Aorta (tissue), 5 donors: Measurements from ENCODE around the gene AUH. TPM values are rescaled to one million over a fixed set of nuclear protein-coding genes. Genes with fewer than 3 reads are reported as not detected.

Source experiments
- ATAC-seq: fragments of 200-7000 bp; cut with Tn5 transposase; one replicate; pipeline ENCODE4 v1.9.1; 2022; ENCODE audit warnings: moderate library complexity; ENCODE audit not compliant: low FRiP score
- DNase-seq, 2 donors: peaks; one replicate each; pipeline ENCODE4 v3.0.0-alpha.2; 2020
- H3K27ac ChIP-seq, 2 donors: one replicate each; pipeline ENCODE4 v1.5.1; 2013; ENCODE audit warnings: low read length in 2 of 2, mild to moderate bottlenecking in 2 of 2, moderate library complexity in 2 of 2, control low read depth in 1 of 2, inconsistent platforms in 1 of 2, low read depth in 1 of 2
- H3K27me3 ChIP-seq, 2 donors: one replicate each; pipeline ENCODE4 v1.6.1; 2013; ENCODE audit warnings: control low read depth in 1 of 2, low read length in 1 of 2, mild to moderate bottlenecking in 1 of 2, moderate library complexity in 1 of 2; ENCODE audit not compliant: insufficient read depth in 2 of 2, control insufficient read depth in 1 of 2
- H3K36me3 ChIP-seq, 2 donors: one replicate each; pipeline ENCODE4 v1.6.1; 2013; ENCODE audit warnings: control low read depth in 1 of 2, low read length in 1 of 2, mild to moderate bottlenecking in 1 of 2; ENCODE audit not compliant: insufficient read depth in 2 of 2, control insufficient read depth in 1 of 2
- H3K4me1 ChIP-seq, 2 donors: one replicate each; pipeline ENCODE4 v1.6.1; 2013; ENCODE audit warnings: low read length in 2 of 2, control low read depth in 1 of 2, mild to moderate bottlenecking in 1 of 2, moderate library complexity in 1 of 2; ENCODE audit not compliant: insufficient read depth in 2 of 2, control insufficient read depth in 1 of 2
- H3K4me3 ChIP-seq, 2 donors: one replicate each; pipeline ENCODE4 v1.5.1; 2013; ENCODE audit warnings: low read length in 2 of 2, control low read depth in 1 of 2, mild to moderate bottlenecking in 1 of 2
- H3K9me3 ChIP-seq: one replicate; pipeline ENCODE4 v1.6.1; 2013; ENCODE audit warnings: mild to moderate bottlenecking, low read length; ENCODE audit not compliant: control insufficient read depth
- WGBS, 2 donors: extraction: QIAGEN DNeasy Blood & Tissue Kit; methylation state at CpG; one replicate each; pipeline ENCODE4 v1.1.7; 2013; 5-methylcytosine and 5-hydroxymethylcytosine counted together
- intact Hi-C, 2 donors: fragments of 100-400 bp; cut with DNase I; formaldehyde crosslinking; loops; one replicate each; pipeline versions ENCODE4 v1.14.2 to v1.15.0; 2022
- polyA plus RNA-seq, 2 donors: library from polyadenylated mRNA; stranded (reverse); fragments of 200-250 nt; gene quantifications; one replicate each; pipeline ENCODE4 v1.2.3, GENCODE V29; 2013
- total RNA-seq, 2 donors: library from RNA; stranded (reverse); fragmentation: NEBNext Ultra II Directional; extraction: Animal tissue kit (Norgen Biotek cat#: 25700); gene quantifications; one replicate each; pipeline ENCODE4 v1.2.1, GENCODE V29; 2021
- donor health status: healthy with polysubstance abuse.
- donor health status: Bipolar disorder and iron deficiency.
- donor health status: DM: no; HTN: no; CAD: no.
- donor health status: DM: no; HTN: no; CAD: no.
- donor health status: DM: yes; HTN: yes; CAD: no.

The AUH gene
- total and polyA plus RNA-seq, 4 donors, result 12.4 to 25.7 (median 14.4) TPM

GRCh38 chr9:91316093-91316492 lies 45.6 kb downstream of the AUH start:
- WGBS, 2 donors, result 94 to 98% methylated on average over 1 of the region's 1 CpG
- Histone ChIP-seq H3K36me3 (no peaks in the 10 kb centered on the region), H3K9me3 (no peaks in the 10 kb centered on the region), H3K4me3 (no peak overlapping the region), H3K27me3 (no peaks in the 10 kb centered on the region), H3K27ac (no peak overlapping the region), H3K4me1 (no peaks in the 10 kb centered on the region)
- DNase-seq (no peak), ATAC-seq (no peak)
- intact Hi-C loops, result no loop called here

GRCh38 chr9:91315191-91315590 lies 46.5 kb downstream of the AUH start:
- H3K9me3 ChIP-seq, result no peaks in the 10 kb centered on the region
- no peak overlapping the region for H3K27ac ChIP-seq
- no peaks in the 10 kb centered on the region for H3K36me3 ChIP-seq
- intact Hi-C loops, result no loop called here
- no peak overlapping the region for H3K4me3 ChIP-seq
- no peaks in the 10 kb centered on the region for H3K27me3 ChIP-seq
- 89 to 96% methylated on average over 5 of the region's 5 CpGs for WGBS, 2 donors
- ATAC-seq (no peak), DNase-seq (no peak)
- H3K4me1 ChIP-seq, result no peaks in the 10 kb centered on the region

DNA sequence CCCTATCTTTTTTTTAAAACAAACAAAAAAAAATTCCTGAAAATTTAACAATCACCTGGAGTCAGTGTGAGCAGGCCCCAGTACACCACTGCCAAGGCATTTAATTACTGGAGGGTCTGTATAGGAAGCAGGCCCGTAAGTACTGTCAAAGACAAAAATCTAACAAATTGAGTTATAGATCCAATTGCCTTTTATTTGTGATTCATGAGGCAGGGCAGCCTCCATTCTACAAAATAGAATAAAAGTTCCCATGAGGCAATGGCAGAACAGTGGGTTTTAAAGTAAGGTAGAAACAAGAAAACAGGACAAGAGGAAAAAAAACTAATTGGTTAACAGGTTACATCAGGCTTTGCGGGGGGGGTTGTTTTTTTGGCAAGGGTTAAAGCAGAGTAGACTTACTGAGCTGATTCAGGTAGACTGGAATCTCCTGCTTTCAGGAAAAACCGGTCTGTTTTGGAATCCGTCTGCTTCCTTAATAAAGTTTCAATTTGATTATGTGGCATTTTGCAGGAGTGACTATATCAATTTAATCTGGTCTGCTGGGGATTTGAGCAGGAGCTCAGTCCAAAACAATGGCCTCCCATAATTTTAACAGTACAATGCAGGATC lies 48.9 kb downstream of the AUH start:
- DNase-seq, result no peak
- no peak overlapping the region for H3K4me3 ChIP-seq
- 94 to 96% methylated on average over 4 of the region's 4 CpGs for WGBS, 2 donors
- no peaks in the 10 kb centered on the region for H3K4me1 ChIP-seq
- no peaks in the 10 kb centered on the region for H3K36me3 ChIP-seq
- no peaks in the 10 kb centered on the region for H3K27me3 ChIP-seq
- intact Hi-C loops, result no loop called here
- no peak for ATAC-seq
- no peak overlapping the region for H3K27ac ChIP-seq
- no peaks in the 10 kb centered on the region for H3K9me3 ChIP-seq

DNA sequence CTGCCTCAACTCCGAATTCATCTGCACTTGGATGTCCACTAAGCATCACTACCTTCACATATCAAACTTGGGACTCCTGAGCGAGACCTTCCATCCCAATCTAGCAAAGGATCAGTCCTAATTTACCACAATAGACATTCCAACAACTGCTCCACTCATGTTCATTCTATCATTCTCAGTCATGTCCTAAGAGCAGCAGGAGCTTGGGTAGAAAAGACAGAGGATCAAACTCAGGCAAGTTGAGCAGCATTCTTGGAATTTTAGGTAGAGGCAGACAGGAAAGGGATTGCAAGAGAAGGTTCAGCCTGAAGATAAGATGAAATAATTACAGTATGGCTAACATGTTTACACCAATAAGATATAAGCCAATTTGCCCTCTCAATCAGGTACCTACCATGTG lies 51.7 kb downstream of the AUH start:
- DNase-seq (no peak), ATAC-seq (no peak)
- intact Hi-C loops, result no loop called here
- WGBS, 2 donors, result 98% methylated on average over 2 of the region's 2 CpGs
- Histone ChIP-seq H3K27me3 (no peaks in the 10 kb centered on the region), H3K4me1 (no peaks in the 10 kb centered on the region), H3K27ac (no peak overlapping the region), H3K36me3 (no peaks in the 10 kb centered on the region), H3K4me3 (no peak overlapping the region), H3K9me3 (no peaks in the 10 kb centered on the region)

GRCh38 chr9:91308191-91308590 lies 53.5 kb downstream of the AUH start:
- Histone ChIP-seq H3K36me3 (no peaks in the 10 kb centered on the region), H3K4me1 (no peaks in the 10 kb centered on the region), H3K4me3 (no peak overlapping the region), H3K27me3 (no peaks in the 10 kb centered on the region), H3K27ac (no peak overlapping the region), H3K9me3 (no peaks in the 10 kb centered on the region)
- DNase-seq (no peak), ATAC-seq (no peak)
- intact Hi-C loops, result loop anchor here in 1 of 2 donors (10.0 kb wide), 1 partner anchor 117 kb away; the partner anchor contains the start of gene NFIL3
- WGBS, 2 donors, result 96 to 98% methylated on average over 2 of the region's 2 CpGs

GRCh38 chr9:91307279-91307678 lies 54.4 kb downstream of the AUH start:
- H3K4me1 ChIP-seq, result no peaks in the 10 kb centered on the region
- intact Hi-C loops, result loop anchor here in 1 of 2 donors (10.0 kb wide), 1 partner anchor 118 kb away; the partner anchor contains the start of gene NFIL3
- no peaks in the 10 kb centered on the region for H3K36me3 ChIP-seq
- ATAC-seq (no peak), DNase-seq (no peak)
- no peaks in the 10 kb centered on the region for H3K9me3 ChIP-seq
- no peak overlapping the region for H3K4me3 ChIP-seq
- H3K27ac ChIP-seq, result no peak overlapping the region
- 95 to 96% methylated on average over 5 of the region's 5 CpGs for WGBS, 2 donors
- H3K27me3 ChIP-seq, result no peaks in the 10 kb centered on the region

DNA sequence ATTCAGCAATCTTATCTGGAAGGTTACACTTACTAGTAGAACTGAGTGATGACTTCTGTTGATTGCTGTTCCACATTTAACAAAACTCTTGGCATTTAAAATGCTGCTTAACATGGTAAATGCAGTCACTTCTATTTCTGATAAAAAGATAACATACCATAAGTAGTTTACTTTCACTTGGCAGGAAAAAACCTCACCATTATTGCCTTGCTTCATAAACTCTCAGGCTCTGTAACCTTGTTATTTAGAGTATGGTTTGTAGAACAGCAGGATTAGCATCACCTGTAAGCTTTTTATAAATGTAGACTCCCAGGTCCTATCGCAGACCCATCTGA lies 55.5 kb downstream of the AUH start:
- no peaks in the 10 kb centered on the region for H3K9me3 ChIP-seq
- no peak for ATAC-seq
- no peaks in the 10 kb centered on the region for H3K36me3 ChIP-seq
- intact Hi-C loops, result loop anchor here in 1 of 2 donors (10.0 kb wide), 1 partner anchor 119 kb away; the partner anchor contains the start of gene NFIL3
- no peak overlapping the region for H3K27ac ChIP-seq
- 85 to 94% methylated on average over 1 of the region's 1 CpG for WGBS, 2 donors
- no peak overlapping the region for H3K4me3 ChIP-seq
- DNase-seq, result no peak
- H3K27me3 ChIP-seq, result no peaks in the 10 kb centered on the region
- H3K4me1 ChIP-seq, result peaks cover 0 to 2% of the 10 kb centered on the region in 2 donors

DNA sequence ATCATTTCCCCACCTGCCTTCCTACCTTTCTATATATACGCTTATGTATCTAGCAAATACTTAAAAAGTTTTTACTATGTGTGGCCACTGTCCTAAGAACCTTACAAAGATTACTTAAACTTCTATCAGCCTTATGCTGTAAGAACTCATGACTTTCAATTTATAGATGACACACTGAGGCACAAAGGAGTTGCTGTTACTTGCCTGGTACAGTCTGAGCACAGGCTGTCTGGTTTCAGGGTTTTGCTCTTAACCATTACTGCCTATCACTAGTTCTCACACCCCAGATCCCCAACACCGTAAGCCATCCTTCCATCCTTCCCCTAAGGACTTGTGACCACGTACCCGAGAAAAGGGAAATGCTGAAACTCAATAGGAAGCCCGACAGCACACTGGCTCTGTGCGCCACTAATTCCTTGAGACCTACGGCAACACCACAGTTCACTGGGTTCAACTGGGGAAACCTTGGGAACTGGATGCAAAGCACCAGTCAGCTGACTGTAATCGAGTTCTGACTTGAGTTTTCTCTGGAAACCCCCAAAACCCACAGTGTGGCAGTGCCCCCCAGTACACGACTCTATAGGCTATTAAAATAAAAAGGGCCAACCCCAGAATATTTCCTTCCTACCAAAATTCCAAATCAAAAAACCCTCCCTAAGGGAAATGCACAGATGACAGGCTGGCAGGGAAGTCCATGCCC lies 56.0 kb downstream of the AUH start:
- no peak overlapping the region for H3K27ac ChIP-seq
- peak in 1 of 2 donors; percentile 52 for DNase-seq

More for the DNA sequence above, 56.0 kb downstream of the AUH start:
- ATAC-seq, result no peak
- Histone ChIP-seq H3K27me3 (no peaks in the 10 kb centered on the region), H3K4me1 (peaks cover 1 to 3% of the 10 kb centered on the region in 2 donors), H3K36me3 (no peaks in the 10 kb centered on the region), H3K4me3 (no peak overlapping the region), H3K9me3 (no peaks in the 10 kb centered on the region)
- intact Hi-C loops, result loop anchor here in 1 of 2 donors (10.0 kb wide), 1 partner anchor 119 kb away; the partner anchor contains the start of gene NFIL3
- WGBS, 2 donors, result 94 to 95% methylated on average over 9 of the region's 9 CpGs
